OCI-LY3 (cell line): Measurements from ENCODE around the gene DTHD1.

Source experiments
- EZH2phosphoT487 ChIP-seq: fragments of 200-600 bp; shearing (Covaris generic); IDR thresholded peaks from 2 replicates; pipeline ENCODE4 v1.6.1; 2018; ENCODE audit warnings: antibody characterized with exemption, mixed run types, low read depth
- TF ChIP-seq, protein P1 (sequence below): fragments of 200-600, 300-600 bp; sonication (generic); IDR thresholded peaks from 2 replicates; pipeline ENCODE4 v1.5.1; 2014; ENCODE audit warnings: antibody characterized with exemption, low read length, low read depth

GRCh38 chr4:36243355-36244256 lies 37.8 kb upstream of the DTHD1 start:
- TF ChIP-seq, protein P1, sequence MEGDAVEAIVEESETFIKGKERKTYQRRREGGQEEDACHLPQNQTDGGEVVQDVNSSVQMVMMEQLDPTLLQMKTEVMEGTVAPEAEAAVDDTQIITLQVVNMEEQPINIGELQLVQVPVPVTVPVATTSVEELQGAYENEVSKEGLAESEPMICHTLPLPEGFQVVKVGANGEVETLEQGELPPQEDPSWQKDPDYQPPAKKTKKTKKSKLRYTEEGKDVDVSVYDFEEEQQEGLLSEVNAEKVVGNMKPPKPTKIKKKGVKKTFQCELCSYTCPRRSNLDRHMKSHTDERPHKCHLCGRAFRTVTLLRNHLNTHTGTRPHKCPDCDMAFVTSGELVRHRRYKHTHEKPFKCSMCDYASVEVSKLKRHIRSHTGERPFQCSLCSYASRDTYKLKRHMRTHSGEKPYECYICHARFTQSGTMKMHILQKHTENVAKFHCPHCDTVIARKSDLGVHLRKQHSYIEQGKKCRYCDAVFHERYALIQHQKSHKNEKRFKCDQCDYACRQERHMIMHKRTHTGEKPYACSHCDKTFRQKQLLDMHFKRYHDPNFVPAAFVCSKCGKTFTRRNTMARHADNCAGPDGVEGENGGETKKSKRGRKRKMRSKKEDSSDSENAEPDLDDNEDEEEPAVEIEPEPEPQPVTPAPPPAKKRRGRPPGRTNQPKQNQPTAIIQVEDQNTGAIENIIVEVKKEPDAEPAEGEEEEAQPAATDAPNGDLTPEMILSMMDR, result no peak
- no peak for TF ChIP-seq EZH2phosphoT487
